SU-DHL-6 (cell line): ENCODE measurements around the gene MYO1D.

Experiments
- H2AFZ ChIP-seq: fragments of 200-600 bp; sonication (generic); 2 replicates; pipeline ENCODE4 v1.6.1; 2014; ENCODE audit warnings: low read depth, mild to moderate bottlenecking, moderate library complexity, mixed read lengths, antibody characterized with exemption, low read length; ENCODE audit not compliant: severe bottlenecking
- H3F3A ChIP-seq: fragments of 200-600 bp; shearing (Covaris generic); 2 replicates; pipeline ENCODE4 v1.6.0; 2016; ENCODE audit warnings: antibody characterized with exemption, mild to moderate bottlenecking; ENCODE audit not compliant: insufficient read depth
- H3K27ac ChIP-seq: fragments of 200-600 bp; sonication (generic); 2 replicates; pipeline ENCODE4 v1.5.1; 2016; ENCODE audit warnings: low read depth, mild to moderate bottlenecking, low read length, moderate library complexity, mixed read lengths
- H3K27me3 ChIP-seq: fragments of 200-600 bp; sonication (generic), shearing (Covaris generic); 2 replicates; pipeline ENCODE4 v1.6.0; 2014; ENCODE audit warnings: mild to moderate bottlenecking, low read length
- H3K36me3 ChIP-seq: fragments of 200-600 bp; sonication (generic); 2 replicates; pipeline ENCODE4 v1.6.1; 2014; ENCODE audit warnings: mild to moderate bottlenecking, low read length, mixed read lengths
- H3K4me2 ChIP-seq: fragments of 300-600, 200-600 bp; shearing (Covaris generic), sonication (generic); 2 replicates; pipeline ENCODE4 v1.6.0; 2014; ENCODE audit warnings: low read length, low read depth, mild to moderate bottlenecking; ENCODE audit not compliant: poor library complexity, severe bottlenecking
- H3K4me3 ChIP-seq: fragments of 200-600 bp; sonication (generic); 2 replicates; pipeline ENCODE4 v1.5.1; 2014; ENCODE audit warnings: antibody characterized with exemption, low read length, mild to moderate bottlenecking, mixed read lengths; ENCODE audit not compliant: insufficient read depth, poor library complexity, severe bottlenecking
- H3K79me2 ChIP-seq: fragments of 200-600 bp; sonication (generic); 2 replicates; pipeline ENCODE4 v1.6.1; 2014; ENCODE audit warnings: mild to moderate bottlenecking, low read length, moderate library complexity; ENCODE audit not compliant: insufficient read depth
- H3K9ac ChIP-seq: fragments of 200-600 bp; sonication (generic); 2 replicates; pipeline ENCODE4 v1.7.0; 2014; ENCODE audit warnings: mild to moderate bottlenecking, low read length
- H3K9me2 ChIP-seq: fragments of 200-600 bp; sonication (generic); replicated peaks from 2 replicates; pipeline ENCODE4 v1.6.1; 2014; ENCODE audit warnings: low read length; ENCODE audit not compliant: insufficient read depth
- H3K9me3 ChIP-seq: fragments of 200-600 bp; sonication (generic); 2 replicates; pipeline ENCODE4 v1.6.1; 2014; ENCODE audit warnings: low read length, mixed read lengths; ENCODE audit not compliant: insufficient read depth
- H4K20me1 ChIP-seq: fragments of 200-600 bp; sonication (generic); 2 replicates; pipeline ENCODE4 v1.6.1; 2014; ENCODE audit warnings: low read depth, mild to moderate bottlenecking, antibody characterized with exemption, low read length, moderate library complexity, mixed read lengths
- EZH2phosphoT487 ChIP-seq: fragments of 200-600 bp; sonication (generic), shearing (Covaris generic); conservative IDR thresholded peaks from 2 replicates; pipeline ENCODE4 v1.6.1; 2018; ENCODE audit warnings: mild to moderate bottlenecking, antibody characterized with exemption, low read length, moderate library complexity, mixed read lengths
- TF ChIP-seq, protein P1 (sequence below): fragments of 200-600 bp; sonication (generic); IDR thresholded peaks from one replicate; pipeline ENCODE4 v1.5.1; 2017; ENCODE audit warnings: antibody characterized with exemption, mild to moderate bottlenecking, low read length, moderate library complexity; ENCODE audit not compliant: insufficient read depth, poor library complexity, severe bottlenecking

MYO1D gene

GRCh38 chr17:32622540-32622939 is 254.4 kb downstream of the MYO1D start:
- no peak overlapping the region for H3K27ac ChIP-seq
- H3K9me3 ChIP-seq: no peaks in the 10 kb centered on the region
- no peaks in the 10 kb centered on the region for H3K9me2 ChIP-seq
- no peaks in the 10 kb centered on the region for H3K36me3 ChIP-seq
- H4K20me1 ChIP-seq: no peaks in the 10 kb centered on the region
- H2AFZ ChIP-seq: no peak overlapping the region
- no peaks in the 10 kb centered on the region for H3K27me3 ChIP-seq
- H3F3A ChIP-seq: no peaks in the 10 kb centered on the region
- no peak overlapping the region for H3K9ac ChIP-seq
- H3K79me2 ChIP-seq: no peaks in the 10 kb centered on the region
- no peak overlapping the region for H3K4me2 ChIP-seq
- no peak overlapping the region for H3K4me3 ChIP-seq
- TF ChIP-seq, protein P1, sequence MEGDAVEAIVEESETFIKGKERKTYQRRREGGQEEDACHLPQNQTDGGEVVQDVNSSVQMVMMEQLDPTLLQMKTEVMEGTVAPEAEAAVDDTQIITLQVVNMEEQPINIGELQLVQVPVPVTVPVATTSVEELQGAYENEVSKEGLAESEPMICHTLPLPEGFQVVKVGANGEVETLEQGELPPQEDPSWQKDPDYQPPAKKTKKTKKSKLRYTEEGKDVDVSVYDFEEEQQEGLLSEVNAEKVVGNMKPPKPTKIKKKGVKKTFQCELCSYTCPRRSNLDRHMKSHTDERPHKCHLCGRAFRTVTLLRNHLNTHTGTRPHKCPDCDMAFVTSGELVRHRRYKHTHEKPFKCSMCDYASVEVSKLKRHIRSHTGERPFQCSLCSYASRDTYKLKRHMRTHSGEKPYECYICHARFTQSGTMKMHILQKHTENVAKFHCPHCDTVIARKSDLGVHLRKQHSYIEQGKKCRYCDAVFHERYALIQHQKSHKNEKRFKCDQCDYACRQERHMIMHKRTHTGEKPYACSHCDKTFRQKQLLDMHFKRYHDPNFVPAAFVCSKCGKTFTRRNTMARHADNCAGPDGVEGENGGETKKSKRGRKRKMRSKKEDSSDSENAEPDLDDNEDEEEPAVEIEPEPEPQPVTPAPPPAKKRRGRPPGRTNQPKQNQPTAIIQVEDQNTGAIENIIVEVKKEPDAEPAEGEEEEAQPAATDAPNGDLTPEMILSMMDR: no peak
- no peak for TF ChIP-seq EZH2phosphoT487

DNA sequence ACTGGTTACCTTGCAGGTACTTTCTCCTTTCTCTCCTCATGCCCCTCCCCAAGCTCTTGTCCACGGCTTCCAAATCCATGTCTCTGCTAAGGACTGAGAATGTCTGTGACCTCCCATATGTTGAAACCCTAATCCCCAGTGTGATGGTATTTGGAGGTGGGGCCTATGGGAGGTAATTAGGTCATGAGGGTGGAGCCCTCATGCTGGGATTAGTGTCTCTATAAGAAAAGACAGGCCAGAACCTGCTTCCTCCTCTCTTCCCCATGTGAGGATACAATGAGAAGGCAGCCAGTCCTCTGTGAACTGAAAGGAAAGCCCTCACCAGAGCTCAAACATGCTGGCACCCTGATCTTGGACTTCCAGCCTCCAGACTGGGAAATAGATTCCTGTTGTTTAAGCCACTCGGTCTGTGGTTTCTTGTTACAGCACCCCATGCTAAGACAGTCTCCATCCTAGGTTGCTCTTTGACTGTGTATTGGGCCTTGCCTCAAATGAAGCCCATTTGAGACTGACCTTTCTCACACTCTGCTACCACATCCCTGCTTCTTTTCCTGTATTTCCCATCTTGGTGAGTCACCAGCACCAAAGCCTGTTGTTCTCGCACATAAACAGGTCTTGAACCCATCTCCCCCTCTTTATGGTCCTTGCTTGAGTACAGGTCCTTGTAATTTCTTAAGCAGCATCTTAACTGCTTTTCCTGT is 255.2 kb downstream of the MYO1D start:
- TF ChIP-seq, protein P1: no peak
- TF ChIP-seq EZH2phosphoT487: no peak
- no peaks in the 10 kb centered on the region for H4K20me1 ChIP-seq
- no peaks in the 10 kb centered on the region for H3K79me2 ChIP-seq
- H3K27me3 ChIP-seq: no peaks in the 10 kb centered on the region
- no peak overlapping the region for H3K4me3 ChIP-seq
- H3K36me3 ChIP-seq: no peaks in the 10 kb centered on the region
- no peak overlapping the region for H3K9ac ChIP-seq
- H3K9me2 ChIP-seq: no peaks in the 10 kb centered on the region
- no peak overlapping the region for H2AFZ ChIP-seq
- H3F3A ChIP-seq: no peaks in the 10 kb centered on the region
- H3K4me2 ChIP-seq: no peak overlapping the region
- no peaks in the 10 kb centered on the region for H3K9me3 ChIP-seq
- H3K27ac ChIP-seq: no peak overlapping the region

DNA sequence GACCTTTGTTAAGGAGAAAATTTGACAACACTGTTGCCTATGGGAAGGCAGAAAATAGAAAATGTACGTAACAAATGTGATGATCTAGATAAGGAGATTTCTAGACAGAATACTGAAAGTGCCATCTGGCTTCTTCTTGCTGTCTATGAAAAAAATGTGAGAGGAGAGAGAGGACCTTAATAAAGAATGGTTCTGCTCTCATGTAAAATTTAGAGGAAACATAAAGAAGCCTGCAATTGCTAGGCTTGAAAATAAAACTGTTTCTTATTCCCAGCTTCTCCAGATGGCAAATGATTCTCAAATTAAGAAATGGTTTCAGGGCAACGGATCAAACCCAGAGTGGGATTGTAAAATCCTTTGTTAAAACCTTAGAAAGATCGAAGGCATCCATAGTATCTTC is 261.6 kb downstream of the MYO1D start:
- no peak for TF ChIP-seq EZH2phosphoT487
- TF ChIP-seq, protein P1: no peak
- Histone ChIP-seq H3K79me2 (no peaks in the 10 kb centered on the region), H3K9ac (no peak overlapping the region), H3K4me3 (no peak overlapping the region), H2AFZ (no peak overlapping the region), H3F3A (no peaks in the 10 kb centered on the region), H3K9me3 (no peaks in the 10 kb centered on the region), H3K9me2 (no peaks in the 10 kb centered on the region), H3K4me2 (no peak overlapping the region), H3K27ac (no peak overlapping the region), H4K20me1 (no peaks in the 10 kb centered on the region), H3K36me3 (no peaks in the 10 kb centered on the region), H3K27me3 (no peaks in the 10 kb centered on the region)
